Stomach (tissue), 9 donors: ENCODE measurements around the gene SEC14L3. TPM values are rescaled to one million over a fixed set of nuclear protein-coding genes. Genes with fewer than 3 reads are reported as not detected.

Experiments
- DNase-seq, 2 donors: peaks; one replicate each; pipeline versions ENCODE4 v3.0.0 to v3.0.0-alpha.2; 2013 to 2019
- H3K27ac ChIP-seq, 5 donors: fragments of 200-600 bp in 4 of 5; sonication (generic) in 4 of 5; one replicate each; pipeline ENCODE4 v1.5.1; 2013 to 2019; ENCODE audit warnings: mild to moderate bottlenecking in 1 of 5, moderate library complexity in 1 of 5
- H3K27me3 ChIP-seq, 3 donors: fragments of 200-600 bp; sonication (generic); one replicate each; pipeline ENCODE4 v1.5.1; 2017 to 2019; ENCODE audit warnings: mixed run types in 1 of 3
- H3K36me3 ChIP-seq, 4 donors: fragments of 200-600 bp; sonication (generic); 1 replicate in 3 of 4; 2 replicates in 1 of 4; pipeline ENCODE4 v1.5.1; 2016 to 2019
- H3K4me1 ChIP-seq, 4 donors: fragments of 200-600 bp; sonication (generic); one replicate each; pipeline ENCODE4 v1.5.1; 2016 to 2019
- H3K4me3 ChIP-seq, 4 donors: fragments of 200-600 bp; sonication (generic) in 3 of 4; one replicate each; pipeline ENCODE4 v1.5.1; 2016 to 2019; ENCODE audit warnings: mild to moderate bottlenecking in 1 of 4
- H3K9me3 ChIP-seq, 4 donors: fragments of 200-600 bp; sonication (generic); one replicate each; pipeline ENCODE4 v1.5.1; 2016 to 2019
- EP300 ChIP-seq: sonication (generic); formaldehyde crosslinking; IDR thresholded peaks from one replicate; pipeline ENCODE4 v1.6.1; 2017; ENCODE audit warnings: antibody characterized with exemption
- POLR2A ChIP-seq, 4 donors: fragments of 450-650 bp; IDR thresholded peaks; one replicate each; pipeline ENCODE4 v1.6.1; 2016; ENCODE audit warnings: antibody characterized with exemption in 4 of 4, control low read depth in 2 of 4, mild to moderate bottlenecking in 1 of 4, moderate library complexity in 1 of 4
- POLR2AphosphoS5 ChIP-seq, 3 donors: sonication (generic); formaldehyde crosslinking; IDR thresholded peaks; one replicate each; pipeline ENCODE4 v1.6.1; 2016; ENCODE audit warnings: antibody characterized with exemption in 3 of 3
- WGBS, 5 donors: extraction: QIAGEN DNeasy Blood & Tissue Kit in 3 of 5; methylation state at CpG; one replicate each; pipeline versions ENCODE4 v1.1.5 to v1.1.7; 2013 to 2018; 5-methylcytosine and 5-hydroxymethylcytosine counted together
- intact Hi-C: fragments of 100-400 bp; cut with DNase I; formaldehyde crosslinking; loops from one replicate; pipeline ENCODE4 v1.15.1; 2023; ENCODE audit warnings: low total_unique reads
- polyA plus RNA-seq, 3 donors: library from polyadenylated mRNA; stranded (reverse); fragments of 200-250 nt; gene quantifications; one replicate each; pipeline ENCODE4 v1.2.3, GENCODE V29; 2013
- total RNA-seq, 5 donors: library from RNA; depleted of rRNA; stranded (reverse); fragments of >200 nt; gene quantifications; one replicate each; pipeline versions ENCODE4 v1.1.0 to v1.2.3, GENCODE V29; 2014 to 2016
- TF ChIP-seq, protein P1 (sequence below), 7 experiments: fragments of 450-650 bp in 4 of 7; fragments of 200-600 bp in 3 of 7; sonication (generic) in 3 of 7; IDR thresholded peaks; one replicate each; pipeline ENCODE4 v1.5.1; 2016 to 2019; ENCODE audit warnings: antibody characterized with exemption in 7 of 7, control low read depth in 2 of 7, mild to moderate bottlenecking in 1 of 7
- donor health status: healthy with polysubstance abuse.
- donor health status: Bipolar disorder and iron deficiency.
- donor health status: healthy.

SEC14L3 gene
- total and polyA plus RNA-seq, 8 donors: not detected

DNA sequence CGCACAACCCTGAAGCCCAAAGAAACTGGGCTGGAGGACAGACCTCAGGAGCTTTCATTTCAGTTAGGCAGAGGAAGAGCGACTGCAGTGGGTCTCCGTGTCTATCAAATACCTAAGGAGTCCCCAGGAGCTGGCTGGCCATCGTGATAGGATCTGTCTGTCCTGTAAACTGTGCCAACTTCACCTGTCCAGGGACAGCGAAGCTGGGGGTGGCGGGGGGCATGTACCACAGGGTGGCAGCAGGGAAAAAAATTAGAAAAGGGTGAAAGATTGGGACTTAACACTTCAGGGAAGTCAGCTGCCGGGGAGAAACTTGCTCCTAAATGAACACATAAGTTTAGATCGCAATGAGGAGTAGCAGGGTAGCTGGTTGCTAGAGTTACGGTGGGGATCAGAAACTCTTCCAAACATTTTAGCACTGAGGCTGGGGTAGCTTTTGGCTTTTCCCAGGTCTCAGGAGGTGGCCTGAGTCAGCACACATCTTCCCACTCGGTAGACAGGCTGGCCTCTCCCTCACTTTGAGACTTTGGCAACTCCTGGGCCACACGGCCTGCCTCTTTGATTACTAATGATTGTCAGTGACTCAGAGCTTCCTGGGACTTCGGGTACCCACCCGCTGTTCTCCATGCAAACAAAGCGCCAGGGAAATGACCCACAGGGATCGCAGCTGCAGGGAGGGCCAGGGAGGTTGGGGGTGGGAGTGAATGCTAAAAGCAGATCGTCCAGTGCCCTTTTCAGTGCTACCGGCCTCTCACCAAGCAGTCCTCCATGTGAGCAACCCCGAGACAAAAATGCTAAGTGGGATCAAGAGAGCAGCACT is 49.1 kb downstream of the SEC14L3 start:
- 19 to 29% (median 28%) methylated on average over 16 to 18 of the region's 18 CpGs for WGBS, 5 donors
- peak in 2 of 3 donors; percentile 84 to 94 for TF ChIP-seq POLR2AphosphoS5 (IDR thresholded peaks at IDR 0.05)
- TF ChIP-seq POLR2A (IDR thresholded peaks at IDR 0.05): peak in 1 of 4 donors; percentile 9
- no peak for TF ChIP-seq EP300
- TF ChIP-seq, protein P1, sequence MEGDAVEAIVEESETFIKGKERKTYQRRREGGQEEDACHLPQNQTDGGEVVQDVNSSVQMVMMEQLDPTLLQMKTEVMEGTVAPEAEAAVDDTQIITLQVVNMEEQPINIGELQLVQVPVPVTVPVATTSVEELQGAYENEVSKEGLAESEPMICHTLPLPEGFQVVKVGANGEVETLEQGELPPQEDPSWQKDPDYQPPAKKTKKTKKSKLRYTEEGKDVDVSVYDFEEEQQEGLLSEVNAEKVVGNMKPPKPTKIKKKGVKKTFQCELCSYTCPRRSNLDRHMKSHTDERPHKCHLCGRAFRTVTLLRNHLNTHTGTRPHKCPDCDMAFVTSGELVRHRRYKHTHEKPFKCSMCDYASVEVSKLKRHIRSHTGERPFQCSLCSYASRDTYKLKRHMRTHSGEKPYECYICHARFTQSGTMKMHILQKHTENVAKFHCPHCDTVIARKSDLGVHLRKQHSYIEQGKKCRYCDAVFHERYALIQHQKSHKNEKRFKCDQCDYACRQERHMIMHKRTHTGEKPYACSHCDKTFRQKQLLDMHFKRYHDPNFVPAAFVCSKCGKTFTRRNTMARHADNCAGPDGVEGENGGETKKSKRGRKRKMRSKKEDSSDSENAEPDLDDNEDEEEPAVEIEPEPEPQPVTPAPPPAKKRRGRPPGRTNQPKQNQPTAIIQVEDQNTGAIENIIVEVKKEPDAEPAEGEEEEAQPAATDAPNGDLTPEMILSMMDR (IDR thresholded peaks at IDR 0.05): no peak
- no peaks in the 10 kb centered on the region for H3K27me3 ChIP-seq
- intact Hi-C loops: no loop called here
- no peaks in the 10 kb centered on the region for H3K9me3 ChIP-seq
- peak overlapping the region; percentile 96 to 98 (median 98) for H3K27ac ChIP-seq
- H3K4me3 ChIP-seq: peak overlapping the region; percentile 61 to 68 (median 66)
- peaks cover 0 to 28% (median 18%) of the 10 kb centered on the region in 4 donors for H3K36me3 ChIP-seq
- peaks cover 52 to 90% (median 84%) of the 10 kb centered on the region in 4 donors for H3K4me1 ChIP-seq
- peak; percentile 81 to 82 for DNase-seq

DNA sequence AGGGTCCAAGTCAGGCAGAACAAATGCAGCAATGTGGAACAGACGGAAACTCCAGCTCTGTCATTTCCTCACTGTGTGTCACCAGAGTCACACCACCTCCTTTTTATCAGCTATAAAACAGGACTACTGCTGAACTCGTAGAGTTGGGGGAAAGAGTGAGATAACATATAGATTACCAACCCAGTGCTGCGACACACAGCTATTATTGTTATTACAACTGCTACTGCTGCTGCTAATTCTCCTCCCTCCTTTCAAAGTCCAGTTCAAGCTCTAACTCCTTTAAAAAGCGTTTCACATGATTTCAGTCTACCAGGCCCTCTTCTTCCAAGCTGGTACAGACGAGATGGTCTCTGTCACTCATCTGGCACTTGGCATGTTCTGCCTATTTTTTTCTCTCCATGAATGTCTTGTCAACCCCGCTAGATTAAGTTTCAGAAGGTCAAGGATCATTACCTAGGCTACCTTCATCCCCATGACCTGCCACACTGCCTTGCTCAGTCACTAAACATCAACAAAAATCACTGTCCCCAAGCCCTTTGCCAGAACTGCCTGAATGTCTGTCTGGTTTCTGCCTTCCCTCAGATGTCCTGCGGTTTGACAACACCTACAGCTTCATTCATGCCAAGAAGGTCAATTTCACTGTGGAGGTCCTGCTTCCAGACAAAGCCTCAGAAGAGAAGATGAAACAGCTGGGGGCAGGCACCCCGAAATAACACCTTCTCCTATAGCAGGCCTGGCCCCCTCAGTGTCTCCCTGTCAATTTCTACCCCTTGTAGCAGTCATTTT is 49.9 kb downstream of the SEC14L3 start:
- intact Hi-C loops: no loop called here
- peak in 1 of 2 donors; percentile 69 for DNase-seq
- H3K4me3 ChIP-seq: peak overlapping the region in 3 of 4 donors; percentile 63 to 68 (median 68)
- H3K4me1 ChIP-seq: peaks cover 55 to 93% (median 87%) of the 10 kb centered on the region in 4 donors
- 36 to 54% (median 47%) methylated on average over 8 of the region's 8 CpGs for WGBS, 5 donors
- TF ChIP-seq, protein P1 (IDR thresholded peaks at IDR 0.05): no peak
- TF ChIP-seq EP300 (no peak), POLR2A (IDR thresholded peaks at IDR 0.05) (peak in 1 of 4 donors; percentile 34), POLR2AphosphoS5 (IDR thresholded peaks at IDR 0.05) (peak in 1 of 3 donors; percentile 57)
- H3K27me3 ChIP-seq: no peaks in the 10 kb centered on the region
- H3K9me3 ChIP-seq: no peaks in the 10 kb centered on the region
- peaks cover 0 to 36% (median 26%) of the 10 kb centered on the region in 4 donors for H3K36me3 ChIP-seq
- H3K27ac ChIP-seq: peak overlapping the region; percentile 96 to 98 (median 98)

DNA sequence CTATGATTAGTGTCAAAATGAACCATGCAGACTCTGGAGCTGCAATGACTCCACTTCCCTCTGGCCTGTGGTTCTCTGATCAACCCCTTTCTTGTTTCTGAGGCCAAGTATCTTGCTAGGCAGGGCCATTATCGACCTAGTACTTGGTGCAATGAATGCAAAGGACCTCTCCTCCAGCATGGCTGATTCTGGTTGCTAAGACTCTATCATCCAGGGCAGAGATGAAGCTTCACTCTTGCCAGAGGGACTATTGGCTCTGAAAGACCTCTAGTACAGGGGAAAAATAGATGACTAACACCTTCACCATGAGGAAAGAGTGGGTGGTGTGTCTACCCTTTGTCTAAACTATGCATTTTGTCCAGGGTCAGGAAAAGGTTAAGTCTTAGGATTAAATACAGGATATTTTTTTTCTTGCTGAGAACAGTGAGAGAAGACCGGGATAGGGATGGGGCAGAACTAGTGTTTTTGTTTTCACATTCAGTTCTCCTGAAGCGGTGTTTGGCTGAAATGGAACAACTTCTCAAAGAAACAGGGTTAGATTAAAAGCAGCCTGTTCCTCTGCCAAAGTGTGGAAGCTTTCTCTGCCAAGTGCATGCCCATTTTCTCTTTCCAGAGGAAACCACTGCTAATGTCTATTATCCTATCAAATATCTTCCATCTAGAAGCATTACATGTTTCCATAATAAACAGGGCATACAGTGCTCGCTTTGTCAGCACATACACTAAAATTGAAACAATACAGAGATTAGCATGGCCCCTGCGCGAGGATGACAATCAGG is 51.3 kb downstream of the SEC14L3 start:
- H3K27me3 ChIP-seq: no peaks in the 10 kb centered on the region
- intact Hi-C loops: no loop called here
- H3K4me1 ChIP-seq: peaks cover 59 to 93% (median 82%) of the 10 kb centered on the region in 4 donors
- H3K4me3 ChIP-seq: no peak overlapping the region
- H3K27ac ChIP-seq: peak overlapping the region; percentile 2 to 98 (median 96)
- H3K36me3 ChIP-seq: peaks cover 9 to 49% (median 40%) of the 10 kb centered on the region in 4 donors
- DNase-seq: no peak
- no peak for TF ChIP-seq POLR2A (IDR thresholded peaks at IDR 0.05)
- TF ChIP-seq POLR2AphosphoS5 (IDR thresholded peaks at IDR 0.05): peak in 1 of 3 donors; percentile 42
- 28 to 47% (median 40%) methylated on average over 6 of the region's 6 CpGs for WGBS, 5 donors
- no peaks in the 10 kb centered on the region for H3K9me3 ChIP-seq

DNA sequence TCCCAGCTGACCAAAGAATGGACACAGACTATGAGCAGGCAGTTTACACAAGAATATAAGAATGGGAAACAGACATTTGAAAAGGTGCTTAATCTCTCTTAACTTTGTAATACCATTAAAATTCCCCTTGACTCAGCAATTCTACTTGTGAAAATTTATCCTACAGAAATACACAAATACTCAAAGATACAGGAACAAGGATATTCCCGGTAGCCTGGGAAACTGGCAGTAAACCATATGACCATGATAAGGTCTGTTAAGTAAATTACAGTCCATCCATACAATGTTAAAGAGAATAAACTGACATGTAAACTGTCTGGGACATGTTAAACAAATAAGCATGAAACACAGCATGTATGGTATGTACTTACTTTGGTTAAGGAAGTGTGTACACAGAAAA is 55.0 kb downstream of the SEC14L3 start:
- no peaks in the 10 kb centered on the region for H3K9me3 ChIP-seq
- no peaks in the 10 kb centered on the region for H3K27me3 ChIP-seq
- TF ChIP-seq POLR2AphosphoS5 (IDR thresholded peaks at IDR 0.05) (no peak), POLR2A (IDR thresholded peaks at IDR 0.05) (no peak), EP300 (no peak)
- TF ChIP-seq, protein P1 (IDR thresholded peaks at IDR 0.05): no peak
- peak overlapping the region in 4 of 5 donors; percentile 20 to 98 (median 72) for H3K27ac ChIP-seq
- no peak overlapping the region for H3K4me3 ChIP-seq
- 24 to 48% (median 38%) methylated on average over 1 of the region's 1 CpG for WGBS, 5 donors
- intact Hi-C loops: no loop called here
- peaks cover 33 to 62% (median 51%) of the 10 kb centered on the region in 4 donors for H3K4me1 ChIP-seq
- DNase-seq: no peak
- peaks cover 10 to 81% (median 70%) of the 10 kb centered on the region in 4 donors for H3K36me3 ChIP-seq
